Body of pancreas (tissue), 4 donors: Measurements from ENCODE around the gene UBL4A.

Experiments
- CTCF ChIP-seq, 7 experiments: fragments of 450-650 bp in 4 of 7; fragments of 200-600 bp in 3 of 7; sonication (generic) in 3 of 7; IDR thresholded peaks; one replicate each; pipeline ENCODE4 v1.5.1; 2016 to 2019; ENCODE audit warnings: antibody characterized with exemption in 7 of 7
- POLR2A ChIP-seq, 3 donors: fragments of 450-650 bp; IDR thresholded peaks; one replicate each; pipeline ENCODE4 v1.6.1; 2016; ENCODE audit warnings: antibody characterized with exemption in 3 of 3, mild to moderate bottlenecking in 2 of 3

DNA sequence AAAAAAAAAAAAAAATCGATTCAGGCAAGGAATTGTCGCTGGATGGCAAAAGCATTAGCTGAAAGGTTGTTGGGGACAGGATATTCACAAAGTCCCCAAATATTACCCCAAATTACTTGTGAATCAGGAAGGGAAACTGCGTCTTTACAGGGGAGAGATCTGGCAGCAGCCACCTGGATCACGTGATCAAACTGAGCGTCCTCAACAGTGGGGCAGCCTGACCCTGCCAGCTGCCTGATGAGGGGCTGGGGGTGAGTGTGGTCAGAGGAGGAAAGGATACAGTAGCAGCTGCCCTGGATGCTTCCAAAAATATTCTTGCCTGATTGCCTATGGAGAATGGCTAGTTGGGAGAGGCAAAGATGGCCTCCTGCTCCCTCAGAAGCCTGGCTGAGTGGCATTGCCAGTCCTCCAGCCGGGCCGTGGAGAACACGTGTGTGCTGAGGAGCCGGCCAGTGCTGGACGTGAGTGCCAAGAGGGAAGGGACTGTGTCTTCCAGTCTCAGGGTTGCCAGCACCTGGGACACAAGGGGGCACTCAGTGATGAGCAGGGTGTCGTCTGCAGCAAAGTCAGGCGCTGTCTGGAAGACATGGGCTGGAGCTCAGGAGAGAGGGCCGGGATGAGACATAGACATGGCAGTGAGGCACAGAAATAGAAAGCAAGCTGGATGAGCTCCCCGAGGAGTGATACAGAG lies 4.4 kb downstream of the UBL4A start:
- TF ChIP-seq POLR2A (IDR thresholded peaks at IDR 0.05), result no peak
- no peak for TF ChIP-seq CTCF (IDR thresholded peaks at IDR 0.05)
